B cell (primary cell): ENCODE data around the gene MRRF. TPM values are rescaled to one million over a fixed set of nuclear protein-coding genes. Genes with fewer than 3 reads are reported as not detected.
A peak's percentile ranks its signal among the peaks of the same experiment; 100 is the strongest.

Source experiments
- ATAC-seq: fragments of 200-7000 bp; cut with Tn5 transposase; one replicate; pipeline ENCODE4 v1.10.0; 2021; ENCODE audit warnings: low read depth, mild to moderate bottlenecking, moderate number of reproducible peaks, moderate library complexity
- CTCF ChIA-PET: fragments of 350-600 bp; sonication (Branson Sonifier 250); formaldehyde crosslinking; loops from one replicate; lab custom pipeline; 2021; ENCODE audit warnings: antibody characterized with exemption, inconsistent platforms; lab: Charles Lee
- POLR2A ChIA-PET: fragments of 350-600 bp; sonication (Branson Sonifier 250); formaldehyde crosslinking; loops from one replicate; lab custom pipeline; 2021; ENCODE audit warnings: antibody characterized with exemption; lab: Charles Lee
- DNase-seq: peaks from one replicate; pipeline ENCODE4 v3.0.0; 2013
- H2AFZ ChIP-seq: 2 replicates; pipeline ENCODE4 v1.6.1; 2012; ENCODE audit warnings: mild to moderate bottlenecking, low read depth, low read length; ENCODE audit not compliant: insufficient read depth, poor library complexity, severe bottlenecking
- H3K27ac ChIP-seq, 2 donors: 1 replicate in 1 of 2; 2 replicates in 1 of 2; pipeline ENCODE4 v1.5.1; 2012 to 2013; ENCODE audit warnings: low read length in 2 of 2, mild to moderate bottlenecking in 2 of 2, moderate library complexity in 1 of 2
- H3K27me3 ChIP-seq, 4 experiments: fragments of 200-600 bp in 1 of 4; sonication (generic) in 1 of 4; replicated peaks in 1 of 4; 1 replicate in 2 of 4; 2 replicates in 2 of 4; pipeline versions ENCODE4 v1.6.1 to v1.7.0; 2013 to 2016; ENCODE audit warnings: low read length in 3 of 4, mild to moderate bottlenecking in 2 of 4, mixed read lengths in 1 of 4, moderate library complexity in 1 of 4; ENCODE audit not compliant: insufficient read depth in 4 of 4, control insufficient read depth in 3 of 4; ENCODE audit errors: control extremely low read depth in 1 of 4
- H3K36me3 ChIP-seq, 2 experiments: replicated peaks in 1 of 2; 1 replicate in 1 of 2; 2 replicates in 1 of 2; pipeline versions ENCODE4 v1.6.1 to v1.7.1; 2013; ENCODE audit warnings: low read length in 1 of 2; ENCODE audit not compliant: insufficient read depth in 2 of 2, control insufficient read depth in 1 of 2; ENCODE audit errors: control extremely low read depth in 1 of 2, extremely low read depth in 1 of 2
- H3K4me1 ChIP-seq, 2 donors: fragments of 200-600 bp in 1 of 2; sonication (generic) in 1 of 2; 1 replicate in 1 of 2; 2 replicates in 1 of 2; pipeline versions ENCODE4 v1.5.1 to v1.6.1; 2013 to 2017; ENCODE audit warnings: low read length in 2 of 2; ENCODE audit not compliant: control insufficient read depth in 2 of 2, insufficient read depth in 2 of 2
- H3K4me2 ChIP-seq: replicated peaks from 2 replicates; pipeline ENCODE3; 2012; ENCODE audit warnings: mild to moderate bottlenecking, low read depth, low read length; ENCODE audit not compliant: poor library complexity, severe bottlenecking
- H3K4me3 ChIP-seq, 5 experiments: fragments of 200-600 bp in 1 of 5; sonication (generic) in 1 of 5; 1 replicate in 3 of 5; 2 replicates in 2 of 5; pipeline versions ENCODE4 v1.5.1 to v1.7.0; 2011 to 2016; ENCODE audit warnings: low read length in 4 of 5, mild to moderate bottlenecking in 4 of 5, low read depth in 2 of 5, control low read depth in 1 of 5, moderate library complexity in 1 of 5; ENCODE audit not compliant: insufficient read depth in 1 of 5; ENCODE audit errors: control extremely low read depth in 1 of 5, extremely low read depth in 1 of 5
- H3K79me2 ChIP-seq: fragments of 200-600 bp; sonication (generic); one replicate; pipeline ENCODE4 v1.6.0; 2016; ENCODE audit warnings: low read length; ENCODE audit not compliant: control insufficient read depth, insufficient read depth
- H3K9ac ChIP-seq: fragments of 200-600 bp; sonication (generic); 2 replicates; pipeline ENCODE4 v1.6.1; 2017; ENCODE audit warnings: mild to moderate bottlenecking, low read length, moderate library complexity
- H3K9me3 ChIP-seq, 3 donors: one replicate each; pipeline versions ENCODE4 v1.6.1 to v1.7.1; 2013; ENCODE audit warnings: low read length in 2 of 3; ENCODE audit not compliant: control insufficient read depth in 2 of 3, insufficient read depth in 1 of 3; ENCODE audit errors: control extremely low read depth in 1 of 3
- H4K20me1 ChIP-seq: 2 replicates; pipeline ENCODE4 v1.6.0; 2012; ENCODE audit warnings: mild to moderate bottlenecking, low read length; ENCODE audit not compliant: insufficient read depth, control insufficient read depth, poor library complexity, severe bottlenecking
- H3K27ac Mint-ChIP-seq: one replicate; pipeline ENCODE4 v1.8.0; 2021; ENCODE audit warnings: mixed read lengths
- H3K27me3 Mint-ChIP-seq: one replicate; pipeline ENCODE4 v1.8.0; 2021; ENCODE audit warnings: mixed read lengths
- H3K4me1 Mint-ChIP-seq: one replicate; pipeline ENCODE4 v1.8.0; 2021; ENCODE audit warnings: mixed read lengths
- H3K4me3 Mint-ChIP-seq: one replicate; pipeline ENCODE4 v1.8.0; 2021; ENCODE audit warnings: mixed read lengths
- H3K9me3 Mint-ChIP-seq: one replicate; pipeline ENCODE4 v1.8.0; 2022; ENCODE audit warnings: mixed read lengths; ENCODE audit not compliant: insufficient read depth
- CTCF ChIP-seq: fragments of 200-600 bp; IDR thresholded peaks from one replicate; pipeline ENCODE4 v1.8.0; 2022; ENCODE audit warnings: antibody characterized with exemption, mild to moderate bottlenecking
- EZH2 ChIP-seq: IDR thresholded peaks from 2 replicates; pipeline ENCODE4 v1.6.1; 2012; ENCODE audit warnings: borderline replicate concordance, low read depth, mild to moderate bottlenecking, moderate library complexity, low read length; ENCODE audit not compliant: insufficient read depth, poor library complexity, severe bottlenecking
- WGBS: methylation state at CpG from one replicate; pipeline ENCODE4 v1.1.5; 2013; ENCODE audit warnings: missing lambda C conversion rate; ENCODE audit not compliant: insufficient coverage; 5-methylcytosine and 5-hydroxymethylcytosine counted together
- intact Hi-C: fragments of 100-400 bp; cut with micrococcal nuclease; formaldehyde crosslinking; loops from one replicate; pipeline ENCODE4 v1.10.0; 2022
- polyA plus RNA-seq: library from polyadenylated mRNA; depleted of rRNA; stranded (reverse); fragments of >200 nt; gene quantifications from 2 replicates; pipeline ENCODE4 v1.2.3, GENCODE V29; 2012
- total RNA-seq, 2 donors: library from RNA; stranded (reverse); fragments of 120-200 nt in 1 of 2; gene quantifications; 1 replicate in 1 of 2; 2 replicates in 1 of 2; pipeline versions ENCODE4 v1.2.3 to v1.2.4, GENCODE V29; 2013 to 2022

MRRF gene
- total and polyA plus RNA-seq, 2 donors (not counting 1 experiment from before 2014, with no cell fraction given): 38.6 to 44.9 TPM

- H3K9ac ChIP-seq: no peak overlapping the region
- intact Hi-C loops: loop anchor here (5.0 kb wide), 1 partner anchor 77 kb away; no protein-coding TSS in a partner anchor
- H3K36me3 ChIP-seq: peaks cover 2 to 18% of the 10 kb centered on the region in 2 experiments
- Mint-ChIP-seq H3K27me3 (no peaks in the 10 kb centered on the region), H3K9me3 (no peaks in the 10 kb centered on the region), H3K4me3 (no peak overlapping the region), H3K27ac (no peak overlapping the region), H3K4me1 (peaks cover 63% of the 10 kb centered on the region)
- DNase-seq (no peak), ATAC-seq (no peak)
- POLR2A ChIA-PET: no interaction called here
- H3K9me3 ChIP-seq: peaks cover 1 to 8% (median 4%) of the 10 kb centered on the region in 3 donors
- CTCF ChIA-PET: no interaction called here
- no peak for TF ChIP-seq CTCF
- no peak for TF ChIP-seq EZH2
- no peaks in the 10 kb centered on the region for H3K27me3 ChIP-seq
- WGBS: 74% methylated on average over 6 of the region's 14 CpGs
- H3K79me2 ChIP-seq: peaks cover 16% of the 10 kb centered on the region
- H4K20me1 ChIP-seq: no peaks in the 10 kb centered on the region
- H3K4me2 ChIP-seq: no peak overlapping the region
- H3K4me3 ChIP-seq: no peak overlapping the region
- no peak overlapping the region for H2AFZ ChIP-seq
- peaks cover 42 to 55% of the 10 kb centered on the region in 2 donors for H3K4me1 ChIP-seq
- no peak overlapping the region for H3K27ac ChIP-seq
These were observed 110.3 kb downstream of the MRRF start for GRCh38 chr9:122374885-122375420.

- Histone ChIP-seq H3K27ac (no peak overlapping the region), H3K4me3 (no peak overlapping the region), H3K27me3 (no peaks in the 10 kb centered on the region), H3K9ac (no peak overlapping the region), H3K9me3 (peaks cover 1 to 8% (median 6%) of the 10 kb centered on the region in 3 donors), H4K20me1 (no peaks in the 10 kb centered on the region), H3K36me3 (peaks cover 2 to 27% of the 10 kb centered on the region in 2 experiments), H3K4me1 (peaks cover 30 to 39% of the 10 kb centered on the region in 2 donors), H2AFZ (peak overlapping the region; percentile 31), H3K4me2 (peak overlapping the region; percentile 57), H3K79me2 (peaks cover 13% of the 10 kb centered on the region)
- CTCF ChIA-PET: interaction anchor here (0.6 kb wide), 1 partner anchor 254 kb away, joined by 3 read pairs; no protein-coding TSS in a partner anchor
- no peak for TF ChIP-seq CTCF
- TF ChIP-seq EZH2: no peak
- ATAC-seq: no peak
- H3K9me3 Mint-ChIP-seq: no peaks in the 10 kb centered on the region
- no peak for DNase-seq
- H3K27me3 Mint-ChIP-seq: no peaks in the 10 kb centered on the region
- H3K27ac Mint-ChIP-seq: peak overlapping the region; percentile 62
- peaks cover 47% of the 10 kb centered on the region for H3K4me1 Mint-ChIP-seq
- intact Hi-C loops: loop anchor here (5.0 kb wide), 1 partner anchor 76 kb away; no protein-coding TSS in a partner anchor
- peak overlapping the region; percentile 3 for H3K4me3 Mint-ChIP-seq
- WGBS: no CpG with 5 or more reads among the region's 1 CpG
- POLR2A ChIA-PET: interaction anchor here (1.0 kb wide), 1 partner anchor 13 kb away, joined by 3 read pairs; no protein-coding TSS in a partner anchor
These were observed 112.1 kb downstream of the MRRF start for GRCh38 chr9:122376796-122377195.
